ENCODE data around the gene ABRACL.
"Not testable (repeated sequence)": the region's sequence is repeated elsewhere in the genome, so short reads cannot be mapped to it uniquely, and the experiment has no call there.

ABRACL gene

DNA sequence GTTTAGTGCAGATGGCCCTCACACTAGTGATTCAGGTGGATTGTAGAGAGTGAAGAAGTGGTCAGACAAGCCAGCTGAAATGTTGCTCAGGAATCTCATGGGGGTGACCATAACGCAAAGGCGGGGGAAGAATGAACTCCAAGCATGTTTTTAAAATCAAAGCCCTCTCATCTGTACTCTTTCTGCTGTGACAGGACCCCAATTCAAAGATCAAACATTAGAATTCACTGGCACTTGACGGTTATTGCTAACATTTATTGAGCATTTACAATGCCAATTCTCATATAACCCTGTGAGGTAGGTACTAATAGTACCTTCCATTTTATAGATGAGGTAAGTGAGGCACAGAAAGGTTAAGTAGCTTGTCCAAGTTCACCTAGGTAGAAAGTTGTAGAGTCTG, 15.7 kb downstream of the ABRACL start:
- TF ChIP-seq PPARA (CRISPR knock-in tag; IDR thresholded peaks at IDR 0.05; ENCODE audit: borderline replicate concordance), result no peak
- TF ChIP-seq TOX (CRISPR knock-in tag; IDR thresholded peaks at IDR 0.05; ENCODE audit: borderline replicate concordance), result no peak
- TF ChIP-seq ZNF565 (CRISPR knock-in tag; conservative IDR thresholded peaks at IDR 0.05; ENCODE audit: low read depth), result no peak
- no peak for TF ChIP-seq ZC3H10 (CRISPR knock-in tag; IDR thresholded peaks at IDR 0.05)
- TF ChIP-seq TSHZ2 (CRISPR knock-in tag; IDR thresholded peaks at IDR 0.05), result no peak
- TF ChIP-seq CSDC2 (CRISPR knock-in tag; IDR thresholded peaks at IDR 0.05), result no peak
- TF ChIP-seq SNAI2 (CRISPR knock-in tag; IDR thresholded peaks at IDR 0.05), result no peak
- TF ChIP-seq, protein P1, sequence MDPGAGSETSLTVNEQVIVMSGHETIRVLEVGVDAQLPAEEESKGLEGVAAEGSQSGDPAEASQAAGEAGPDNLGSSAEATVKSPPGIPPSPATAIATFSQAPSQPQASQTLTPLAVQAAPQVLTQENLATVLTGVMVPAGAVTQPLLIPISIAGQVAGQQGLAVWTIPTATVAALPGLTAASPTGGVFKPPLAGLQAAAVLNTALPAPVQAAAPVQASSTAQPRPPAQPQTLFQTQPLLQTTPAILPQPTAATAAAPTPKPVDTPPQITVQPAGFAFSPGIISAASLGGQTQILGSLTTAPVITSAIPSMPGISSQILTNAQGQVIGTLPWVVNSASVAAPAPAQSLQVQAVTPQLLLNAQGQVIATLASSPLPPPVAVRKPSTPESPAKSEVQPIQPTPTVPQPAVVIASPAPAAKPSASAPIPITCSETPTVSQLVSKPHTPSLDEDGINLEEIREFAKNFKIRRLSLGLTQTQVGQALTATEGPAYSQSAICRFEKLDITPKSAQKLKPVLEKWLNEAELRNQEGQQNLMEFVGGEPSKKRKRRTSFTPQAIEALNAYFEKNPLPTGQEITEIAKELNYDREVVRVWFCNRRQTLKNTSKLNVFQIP (CRISPR knock-in tag; IDR thresholded peaks at IDR 0.05; ENCODE audit: borderline replicate concordance, low read depth), result no peak
- TF ChIP-seq ZFP3 (CRISPR knock-in tag; IDR thresholded peaks at IDR 0.05), result no peak
- no peak for TF ChIP-seq ARNTL (CRISPR knock-in tag; IDR thresholded peaks at IDR 0.05; ENCODE audit: borderline replicate concordance, low read depth)
- TF ChIP-seq ZNF8 (CRISPR knock-in tag; IDR thresholded peaks at IDR 0.05), result no peak
- no peak for TF ChIP-seq GLIS3 (CRISPR knock-in tag; IDR thresholded peaks at IDR 0.05)
- no peak for TF ChIP-seq RARB (CRISPR knock-in tag; IDR thresholded peaks at IDR 0.05)
- no peak for TF ChIP-seq ISL1 (CRISPR knock-in tag; IDR thresholded peaks at IDR 0.05)
- no peak for TF ChIP-seq ESRRG (CRISPR knock-in tag; IDR thresholded peaks at IDR 0.05)
- no peak for TF ChIP-seq ZNF70 (CRISPR knock-in tag; IDR thresholded peaks at IDR 0.05)
- no peak for TF ChIP-seq OSR1 (CRISPR knock-in tag; IDR thresholded peaks at IDR 0.05)
- TF ChIP-seq TCF4 (CRISPR knock-in tag; IDR thresholded peaks at IDR 0.05; ENCODE audit: borderline replicate concordance), result no peak
- TF ChIP-seq, protein P2, sequence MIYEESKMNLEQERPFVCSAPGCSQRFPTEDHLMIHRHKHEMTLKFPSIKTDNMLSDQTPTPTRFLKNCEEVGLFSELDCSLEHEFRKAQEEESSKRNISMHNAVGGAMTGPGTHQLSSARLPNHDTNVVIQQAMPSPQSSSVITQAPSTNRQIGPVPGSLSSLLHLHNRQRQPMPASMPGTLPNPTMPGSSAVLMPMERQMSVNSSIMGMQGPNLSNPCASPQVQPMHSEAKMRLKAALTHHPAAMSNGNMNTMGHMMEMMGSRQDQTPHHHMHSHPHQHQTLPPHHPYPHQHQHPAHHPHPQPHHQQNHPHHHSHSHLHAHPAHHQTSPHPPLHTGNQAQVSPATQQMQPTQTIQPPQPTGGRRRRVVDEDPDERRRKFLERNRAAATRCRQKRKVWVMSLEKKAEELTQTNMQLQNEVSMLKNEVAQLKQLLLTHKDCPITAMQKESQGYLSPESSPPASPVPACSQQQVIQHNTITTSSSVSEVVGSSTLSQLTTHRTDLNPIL (CRISPR knock-in tag; IDR thresholded peaks at IDR 0.05; ENCODE audit: low read depth), result no peak
- TF ChIP-seq, protein P3, sequence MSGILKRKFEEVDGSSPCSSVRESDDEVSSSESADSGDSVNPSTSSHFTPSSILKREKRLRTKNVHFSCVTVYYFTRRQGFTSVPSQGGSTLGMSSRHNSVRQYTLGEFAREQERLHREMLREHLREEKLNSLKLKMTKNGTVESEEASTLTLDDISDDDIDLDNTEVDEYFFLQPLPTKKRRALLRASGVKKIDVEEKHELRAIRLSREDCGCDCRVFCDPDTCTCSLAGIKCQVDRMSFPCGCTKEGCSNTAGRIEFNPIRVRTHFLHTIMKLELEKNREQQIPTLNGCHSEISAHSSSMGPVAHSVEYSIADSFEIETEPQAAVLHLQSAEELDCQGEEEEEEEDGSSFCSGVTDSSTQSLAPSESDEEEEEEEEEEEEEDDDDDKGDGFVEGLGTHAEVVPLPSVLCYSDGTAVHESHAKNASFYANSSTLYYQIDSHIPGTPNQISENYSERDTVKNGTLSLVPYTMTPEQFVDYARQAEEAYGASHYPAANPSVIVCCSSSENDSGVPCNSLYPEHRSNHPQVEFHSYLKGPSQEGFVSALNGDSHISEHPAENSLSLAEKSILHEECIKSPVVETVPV (CRISPR knock-in tag; IDR thresholded peaks at IDR 0.05), result no peak
- no peak for ATAC-seq

DNA sequence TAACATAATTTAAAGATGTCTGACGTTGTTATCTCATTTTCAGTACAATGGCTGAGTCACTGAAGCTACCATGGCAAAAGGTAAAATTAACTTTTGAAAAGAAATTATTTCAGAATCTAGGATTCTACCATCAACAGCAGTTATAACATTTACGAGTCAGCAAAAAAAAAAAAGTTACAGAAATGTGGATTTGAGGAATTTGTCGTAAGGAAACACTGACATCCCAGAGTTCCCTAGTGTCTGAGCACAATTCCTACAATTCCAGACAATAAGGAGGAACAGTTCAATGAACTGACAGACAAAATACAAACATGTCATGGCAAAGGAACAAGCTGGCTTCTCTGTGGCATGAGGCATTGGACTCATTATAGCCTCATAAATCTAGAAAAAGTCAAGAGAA, 19.1 kb downstream of the ABRACL start:
- TF ChIP-seq ZNF70 (CRISPR knock-in tag; IDR thresholded peaks at IDR 0.05) (no peak), ZC3H10 (CRISPR knock-in tag; IDR thresholded peaks at IDR 0.05) (no peak), ZNF8 (CRISPR knock-in tag; IDR thresholded peaks at IDR 0.05) (no peak), OSR1 (CRISPR knock-in tag; IDR thresholded peaks at IDR 0.05) (no peak), TCF4 (CRISPR knock-in tag; IDR thresholded peaks at IDR 0.05; ENCODE audit: borderline replicate concordance) (no peak), CSDC2 (CRISPR knock-in tag; IDR thresholded peaks at IDR 0.05) (no peak), ZNF565 (CRISPR knock-in tag; conservative IDR thresholded peaks at IDR 0.05; ENCODE audit: low read depth) (no peak), TSHZ2 (CRISPR knock-in tag; IDR thresholded peaks at IDR 0.05) (no peak)
- TF ChIP-seq, protein P3 (CRISPR knock-in tag; IDR thresholded peaks at IDR 0.05), result no peak
- TF ChIP-seq, protein P2 (CRISPR knock-in tag; IDR thresholded peaks at IDR 0.05; ENCODE audit: low read depth), result no peak
- ATAC-seq, result no peak

DNA sequence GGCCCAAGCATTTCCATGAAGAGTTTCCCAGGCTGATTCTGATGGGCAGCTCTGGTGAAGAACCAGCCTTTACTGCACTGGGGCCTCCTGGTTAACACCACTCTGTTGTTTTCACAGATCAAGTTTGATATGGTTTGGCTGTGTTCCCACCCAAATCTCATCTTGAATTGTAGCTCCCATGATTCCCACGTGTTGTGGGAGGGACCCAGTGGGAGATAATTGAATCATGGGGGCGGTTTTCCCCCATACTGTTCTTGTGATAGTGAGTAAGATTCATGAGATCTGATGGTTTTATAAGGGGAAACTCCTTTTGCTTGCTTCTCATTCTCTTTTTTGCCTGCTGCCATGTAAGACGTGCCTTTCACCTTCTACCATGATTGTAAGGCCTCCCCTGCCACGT, 20.4 kb downstream of the ABRACL start:
- ATAC-seq, result not testable (repeated sequence)

- ATAC-seq, result not testable (repeated sequence)
Observed at GRCh38 chr6:139050131-139050769, 21.7 kb downstream of the ABRACL start.
